Liver (tissue), 9 donors: ENCODE data around the gene PHLDB2. TPM values are rescaled to one million over a fixed set of nuclear protein-coding genes. Genes with fewer than 3 reads are reported as not detected.

ENCODE experiments used
- DNase-seq: peaks from one replicate; pipeline ENCODE4 v3.0.0-alpha.2; 2017; ENCODE audit warnings: low spot score
- H3K27ac ChIP-seq, 2 donors: one replicate each; pipeline ENCODE4 v1.7.0; 2013; ENCODE audit warnings: inconsistent platforms in 2 of 2, low read length in 2 of 2, control low read depth in 1 of 2, low read depth in 1 of 2, mild to moderate bottlenecking in 1 of 2
- H3K27me3 ChIP-seq, 4 donors: one replicate each; pipeline versions ENCODE4 v1.6.1 to v1.7.0; 2013; ENCODE audit warnings: low read length in 3 of 4, inconsistent platforms in 1 of 4, mild to moderate bottlenecking in 1 of 4, moderate library complexity in 1 of 4; ENCODE audit not compliant: control insufficient read depth in 4 of 4, insufficient read depth in 4 of 4
- H3K36me3 ChIP-seq, 4 donors: one replicate each; pipeline versions ENCODE4 v1.6.1 to v1.7.0; 2013; ENCODE audit warnings: low read length in 3 of 4, mild to moderate bottlenecking in 3 of 4, low read depth in 1 of 4, moderate library complexity in 1 of 4; ENCODE audit not compliant: control insufficient read depth in 4 of 4, insufficient read depth in 3 of 4
- H3K4me1 ChIP-seq, 4 donors: one replicate each; pipeline versions ENCODE4 v1.6.1 to v1.7.0; 2013; ENCODE audit warnings: low read length in 3 of 4, mild to moderate bottlenecking in 3 of 4, moderate library complexity in 1 of 4; ENCODE audit not compliant: control insufficient read depth in 4 of 4, insufficient read depth in 4 of 4
- H3K4me3 ChIP-seq, 3 donors: one replicate each; pipeline versions ENCODE4 v1.6.1 to v1.7.0; 2013; ENCODE audit warnings: low read length in 3 of 3, control low read depth in 1 of 3, low read depth in 1 of 3, mild to moderate bottlenecking in 1 of 3
- H3K9ac ChIP-seq, 2 donors: one replicate each; pipeline ENCODE4 v1.7.0; 2013; ENCODE audit warnings: low read length in 2 of 2, mild to moderate bottlenecking in 2 of 2, moderate library complexity in 2 of 2, control low read depth in 1 of 2, low read depth in 1 of 2
- H3K9me3 ChIP-seq, 4 donors: one replicate each; pipeline versions ENCODE4 v1.6.1 to v1.7.0; 2013; ENCODE audit warnings: low read length in 3 of 4; ENCODE audit not compliant: control insufficient read depth in 4 of 4
- EGR1 ChIP-seq, 2 donors: IDR thresholded peaks; 2 replicates each; pipeline ENCODE4 v1.6.1; 2016 to 2018; ENCODE audit warnings: antibody characterized with exemption in 2 of 2, low read depth in 2 of 2
- FOXA1 ChIP-seq: IDR thresholded peaks from 2 replicates; pipeline ENCODE4 v1.6.1; 2016; ENCODE audit warnings: antibody characterized with exemption
- FOXA2 ChIP-seq: IDR thresholded peaks from 2 replicates; pipeline ENCODE4 v1.6.1; 2016; ENCODE audit warnings: antibody characterized with exemption
- GABPA ChIP-seq, 2 donors: IDR thresholded peaks in 1 of 2; conservative IDR thresholded peaks in 1 of 2; 2 replicates each; pipeline ENCODE4 v1.6.1; 2016; ENCODE audit warnings: antibody characterized with exemption in 2 of 2, mild to moderate bottlenecking in 1 of 2, moderate library complexity in 1 of 2
- HNF4A ChIP-seq, 2 donors: conservative IDR thresholded peaks; 2 replicates each; pipeline ENCODE4 v1.6.1; 2016; ENCODE audit warnings: antibody characterized with exemption in 2 of 2, mild to moderate bottlenecking in 2 of 2
- HNF4G ChIP-seq: IDR thresholded peaks from 2 replicates; pipeline ENCODE4 v1.6.1; 2016; ENCODE audit warnings: antibody characterized with exemption
- JUND ChIP-seq, 2 donors: IDR thresholded peaks; 2 replicates each; pipeline ENCODE4 v1.6.1; 2016; ENCODE audit warnings: antibody characterized with exemption in 2 of 2
- NR2F2 ChIP-seq: IDR thresholded peaks from 2 replicates; pipeline ENCODE4 v1.6.1; 2016; ENCODE audit warnings: antibody characterized with exemption
- RAD21 ChIP-seq, 2 donors: IDR thresholded peaks; 2 replicates each; pipeline ENCODE4 v1.6.1; 2016; ENCODE audit warnings: antibody characterized with exemption in 2 of 2, mild to moderate bottlenecking in 2 of 2
- RXRA ChIP-seq, 2 donors: IDR thresholded peaks; 2 replicates each; pipeline ENCODE4 v1.6.1; 2017 to 2018; ENCODE audit warnings: antibody characterized with exemption in 2 of 2, mild to moderate bottlenecking in 1 of 2
- SP1 ChIP-seq: IDR thresholded peaks from 2 replicates; pipeline ENCODE4 v1.6.1; 2018; ENCODE audit warnings: antibody characterized with exemption, mild to moderate bottlenecking
- TAF1 ChIP-seq: conservative IDR thresholded peaks from 2 replicates; pipeline ENCODE4 v1.6.1; 2016; ENCODE audit warnings: antibody characterized with exemption, mild to moderate bottlenecking
- YY1 ChIP-seq: IDR thresholded peaks from 2 replicates; pipeline ENCODE4 v1.6.1; 2016; ENCODE audit warnings: antibody characterized with exemption, mild to moderate bottlenecking
- WGBS: extraction: QIAGEN DNeasy Blood & Tissue Kit; methylation state at CpG from one replicate; pipeline ENCODE4 v1.1.7; 2013; 5-methylcytosine and 5-hydroxymethylcytosine counted together
- polyA plus RNA-seq, 2 donors: library from polyadenylated mRNA; stranded (reverse) in 1 of 2; unstranded in 1 of 2; fragments of 200-250 nt in 1 of 2; fragments of >200 nt in 1 of 2; fragmentation: Nextera tagmentation in 1 of 2; extraction: Ambion mirVana in 1 of 2; gene quantifications; one replicate each; pipeline versions ENCODE4 v1.2.1 to v1.2.3, GENCODE V29; 2013 to 2015
- total RNA-seq, 2 donors: library from RNA; depleted of rRNA; stranded (reverse); fragments of >200 nt; gene quantifications; one replicate each; pipeline ENCODE4 v1.2.3, GENCODE V29; 2014
- TF ChIP-seq, protein P1 (sequence below): IDR thresholded peaks from 2 replicates; pipeline ENCODE4 v1.6.1; 2016; ENCODE audit warnings: antibody characterized with exemption
- TF ChIP-seq, protein P2 (sequence below): IDR thresholded peaks from 2 replicates; pipeline ENCODE4 v1.6.1; 2016; ENCODE audit warnings: antibody characterized with exemption
- TF ChIP-seq, protein P3 (sequence below): fragments of 150-350 bp; IDR thresholded peaks from 2 replicates; pipeline ENCODE4 v1.5.1; 2017; ENCODE audit warnings: improper control_type of control experiment, low read depth, low read length; ENCODE audit not compliant: missing input control
- TF ChIP-seq, protein P4 (sequence below): IDR thresholded peaks from 2 replicates; pipeline ENCODE4 v1.6.1; 2016; ENCODE audit warnings: antibody characterized with exemption, mild to moderate bottlenecking
- TF ChIP-seq, protein P5 (sequence below): IDR thresholded peaks from 2 replicates; pipeline ENCODE4 v1.6.1; 2016; ENCODE audit warnings: antibody characterized with exemption
- donor health status: healthy.
- donor health status: healthy.
- donor health status: healthy.
- donor health status: healthy.
- donor health status: healthy.

Gene PHLDB2
- total and polyA plus RNA-seq, 4 donors = 9.7 to 42.9 (median 22.2) TPM

DNA sequence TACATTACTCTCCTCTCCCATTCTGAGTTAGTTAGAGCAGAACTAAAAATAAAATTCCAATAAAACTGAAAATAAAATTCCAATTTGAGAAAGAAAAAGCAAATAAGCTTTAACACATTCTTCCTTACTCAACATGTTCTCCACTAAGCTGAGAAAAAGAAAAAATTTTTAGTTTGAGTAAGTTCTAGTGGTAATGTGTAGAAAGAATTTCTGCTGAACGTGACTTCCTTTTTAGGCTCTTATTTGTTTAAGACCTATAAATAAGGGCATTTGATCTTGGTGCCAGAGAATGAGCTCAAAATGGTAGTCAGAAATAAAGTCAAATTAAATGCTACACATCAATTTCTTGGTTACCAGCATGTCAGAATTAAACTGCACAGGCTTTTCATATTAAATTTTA is 62.1 kb downstream of the PHLDB2 start:
- Histone ChIP-seq H3K27me3 (no peaks in the 10 kb centered on the region), H3K9ac (no peak overlapping the region), H3K4me3 (no peak overlapping the region), H3K27ac (no peak overlapping the region), H3K4me1 (peaks cover 2 to 27% (median 11%) of the 10 kb centered on the region in 4 donors), H3K9me3 (no peaks in the 10 kb centered on the region), H3K36me3 (peaks cover 0 to 47% (median 33%) of the 10 kb centered on the region in 4 donors)
- TF ChIP-seq RXRA (IDR thresholded peaks at IDR 0.05) (no peak), NR2F2 (no peak), FOXA2 (no peak), JUND (IDR thresholded peaks at IDR 0.05) (no peak), FOXA1 (no peak), EGR1 (IDR thresholded peaks at IDR 0.05; ENCODE audit: low read depth in 2 of 2) (no peak), YY1 (no peak), HNF4G (no peak)
- TF ChIP-seq, protein P1, sequence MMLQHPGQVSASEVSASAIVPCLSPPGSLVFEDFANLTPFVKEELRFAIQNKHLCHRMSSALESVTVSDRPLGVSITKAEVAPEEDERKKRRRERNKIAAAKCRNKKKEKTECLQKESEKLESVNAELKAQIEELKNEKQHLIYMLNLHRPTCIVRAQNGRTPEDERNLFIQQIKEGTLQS = no peak
- TF ChIP-seq, protein P2, sequence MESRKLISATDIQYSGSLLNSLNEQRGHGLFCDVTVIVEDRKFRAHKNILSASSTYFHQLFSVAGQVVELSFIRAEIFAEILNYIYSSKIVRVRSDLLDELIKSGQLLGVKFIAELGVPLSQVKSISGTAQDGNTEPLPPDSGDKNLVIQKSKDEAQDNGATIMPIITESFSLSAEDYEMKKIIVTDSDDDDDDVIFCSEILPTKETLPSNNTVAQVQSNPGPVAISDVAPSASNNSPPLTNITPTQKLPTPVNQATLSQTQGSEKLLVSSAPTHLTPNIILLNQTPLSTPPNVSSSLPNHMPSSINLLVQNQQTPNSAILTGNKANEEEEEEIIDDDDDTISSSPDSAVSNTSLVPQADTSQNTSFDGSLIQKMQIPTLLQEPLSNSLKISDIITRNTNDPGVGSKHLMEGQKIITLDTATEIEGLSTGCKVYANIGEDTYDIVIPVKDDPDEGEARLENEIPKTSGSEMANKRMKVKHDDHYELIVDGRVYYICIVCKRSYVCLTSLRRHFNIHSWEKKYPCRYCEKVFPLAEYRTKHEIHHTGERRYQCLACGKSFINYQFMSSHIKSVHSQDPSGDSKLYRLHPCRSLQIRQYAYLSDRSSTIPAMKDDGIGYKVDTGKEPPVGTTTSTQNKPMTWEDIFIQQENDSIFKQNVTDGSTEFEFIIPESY = no peak
- DNase-seq = no peak
- WGBS = 76% methylated on average over 1 of the region's 1 CpG

DNA sequence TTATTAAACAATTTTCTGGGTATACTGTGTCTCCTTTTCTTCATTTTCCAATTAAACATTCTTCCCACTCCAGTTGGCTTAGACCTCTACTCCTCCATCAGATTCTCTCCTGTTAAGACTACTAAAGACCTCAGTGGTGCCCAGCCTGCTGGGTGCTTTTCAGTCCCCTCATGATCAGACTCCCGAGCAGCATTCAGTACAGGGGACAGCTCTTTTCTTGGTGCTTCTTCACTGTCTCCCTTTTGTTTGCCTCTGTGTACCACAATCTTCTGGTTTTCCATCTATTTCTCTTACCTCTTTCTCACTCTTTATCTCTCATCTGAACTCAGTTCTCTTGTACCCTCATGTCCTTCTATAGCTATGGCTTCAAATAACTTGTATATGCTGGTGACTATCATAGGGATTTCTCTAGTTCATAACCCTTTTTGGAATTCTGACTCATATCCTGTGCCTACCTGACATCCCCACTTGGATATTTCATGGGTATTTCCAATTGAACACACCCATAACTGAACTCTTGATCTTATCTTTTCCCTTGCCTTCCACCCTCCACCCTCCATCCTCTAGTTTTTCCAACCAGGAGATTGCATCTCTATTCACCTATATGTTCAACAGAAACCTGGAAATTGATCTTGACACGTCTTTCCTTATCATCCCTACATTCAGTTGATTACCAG is 64.2 kb downstream of the PHLDB2 start:
- DNase-seq = no peak
- TF ChIP-seq, protein P3, sequence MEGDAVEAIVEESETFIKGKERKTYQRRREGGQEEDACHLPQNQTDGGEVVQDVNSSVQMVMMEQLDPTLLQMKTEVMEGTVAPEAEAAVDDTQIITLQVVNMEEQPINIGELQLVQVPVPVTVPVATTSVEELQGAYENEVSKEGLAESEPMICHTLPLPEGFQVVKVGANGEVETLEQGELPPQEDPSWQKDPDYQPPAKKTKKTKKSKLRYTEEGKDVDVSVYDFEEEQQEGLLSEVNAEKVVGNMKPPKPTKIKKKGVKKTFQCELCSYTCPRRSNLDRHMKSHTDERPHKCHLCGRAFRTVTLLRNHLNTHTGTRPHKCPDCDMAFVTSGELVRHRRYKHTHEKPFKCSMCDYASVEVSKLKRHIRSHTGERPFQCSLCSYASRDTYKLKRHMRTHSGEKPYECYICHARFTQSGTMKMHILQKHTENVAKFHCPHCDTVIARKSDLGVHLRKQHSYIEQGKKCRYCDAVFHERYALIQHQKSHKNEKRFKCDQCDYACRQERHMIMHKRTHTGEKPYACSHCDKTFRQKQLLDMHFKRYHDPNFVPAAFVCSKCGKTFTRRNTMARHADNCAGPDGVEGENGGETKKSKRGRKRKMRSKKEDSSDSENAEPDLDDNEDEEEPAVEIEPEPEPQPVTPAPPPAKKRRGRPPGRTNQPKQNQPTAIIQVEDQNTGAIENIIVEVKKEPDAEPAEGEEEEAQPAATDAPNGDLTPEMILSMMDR = no peak
- TF ChIP-seq, protein P4, sequence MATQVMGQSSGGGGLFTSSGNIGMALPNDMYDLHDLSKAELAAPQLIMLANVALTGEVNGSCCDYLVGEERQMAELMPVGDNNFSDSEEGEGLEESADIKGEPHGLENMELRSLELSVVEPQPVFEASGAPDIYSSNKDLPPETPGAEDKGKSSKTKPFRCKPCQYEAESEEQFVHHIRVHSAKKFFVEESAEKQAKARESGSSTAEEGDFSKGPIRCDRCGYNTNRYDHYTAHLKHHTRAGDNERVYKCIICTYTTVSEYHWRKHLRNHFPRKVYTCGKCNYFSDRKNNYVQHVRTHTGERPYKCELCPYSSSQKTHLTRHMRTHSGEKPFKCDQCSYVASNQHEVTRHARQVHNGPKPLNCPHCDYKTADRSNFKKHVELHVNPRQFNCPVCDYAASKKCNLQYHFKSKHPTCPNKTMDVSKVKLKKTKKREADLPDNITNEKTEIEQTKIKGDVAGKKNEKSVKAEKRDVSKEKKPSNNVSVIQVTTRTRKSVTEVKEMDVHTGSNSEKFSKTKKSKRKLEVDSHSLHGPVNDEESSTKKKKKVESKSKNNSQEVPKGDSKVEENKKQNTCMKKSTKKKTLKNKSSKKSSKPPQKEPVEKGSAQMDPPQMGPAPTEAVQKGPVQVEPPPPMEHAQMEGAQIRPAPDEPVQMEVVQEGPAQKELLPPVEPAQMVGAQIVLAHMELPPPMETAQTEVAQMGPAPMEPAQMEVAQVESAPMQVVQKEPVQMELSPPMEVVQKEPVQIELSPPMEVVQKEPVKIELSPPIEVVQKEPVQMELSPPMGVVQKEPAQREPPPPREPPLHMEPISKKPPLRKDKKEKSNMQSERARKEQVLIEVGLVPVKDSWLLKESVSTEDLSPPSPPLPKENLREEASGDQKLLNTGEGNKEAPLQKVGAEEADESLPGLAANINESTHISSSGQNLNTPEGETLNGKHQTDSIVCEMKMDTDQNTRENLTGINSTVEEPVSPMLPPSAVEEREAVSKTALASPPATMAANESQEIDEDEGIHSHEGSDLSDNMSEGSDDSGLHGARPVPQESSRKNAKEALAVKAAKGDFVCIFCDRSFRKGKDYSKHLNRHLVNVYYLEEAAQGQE = no peak
- TF ChIP-seq RXRA (IDR thresholded peaks at IDR 0.05) (no peak), EGR1 (IDR thresholded peaks at IDR 0.05; ENCODE audit: low read depth in 2 of 2) (no peak), HNF4A (conservative IDR thresholded peaks at IDR 0.05) (no peak), HNF4G (no peak), YY1 (no peak), JUND (IDR thresholded peaks at IDR 0.05) (no peak), FOXA1 (no peak), FOXA2 (no peak), TAF1 (no peak), GABPA (IDR thresholded peaks at IDR 0.05 in 1 of 2, conservative IDR thresholded peaks at IDR 0.05 in 1 of 2) (no peak), NR2F2 (no peak), SP1 (no peak), RAD21 (IDR thresholded peaks at IDR 0.05) (no peak)
- TF ChIP-seq, protein P5, sequence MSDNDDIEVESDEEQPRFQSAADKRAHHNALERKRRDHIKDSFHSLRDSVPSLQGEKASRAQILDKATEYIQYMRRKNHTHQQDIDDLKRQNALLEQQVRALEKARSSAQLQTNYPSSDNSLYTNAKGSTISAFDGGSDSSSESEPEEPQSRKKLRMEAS = no peak
- TF ChIP-seq, protein P1 = no peak
- TF ChIP-seq, protein P2 = no peak
- H3K4me3 ChIP-seq = no peak overlapping the region
- H3K27ac ChIP-seq = peak overlapping the region; percentile 81 to 87
- H3K9ac ChIP-seq = no peak overlapping the region
- WGBS = 20% methylated on average over 2 of the region's 2 CpGs
- no peaks in the 10 kb centered on the region for H3K27me3 ChIP-seq
- no peaks in the 10 kb centered on the region for H3K9me3 ChIP-seq
- peaks cover 0 to 44% (median 27%) of the 10 kb centered on the region in 4 donors for H3K36me3 ChIP-seq
- H3K4me1 ChIP-seq = peaks cover 2 to 27% (median 10%) of the 10 kb centered on the region in 4 donors
